Esophagus muscularis mucosa (tissue), 4 donors: ENCODE measurements around the gene THEMIS.

Experiments used
- CTCF ChIP-seq, 3 experiments: fragments of 200-600 bp in 2 of 3; fragments of 450-650 bp in 1 of 3; sonication (generic) in 2 of 3; IDR thresholded peaks; one replicate each; pipeline ENCODE4 v1.5.1; 2017 to 2019; ENCODE audit warnings: antibody characterized with exemption in 3 of 3, mild to moderate bottlenecking in 2 of 3, moderate library complexity in 1 of 3
- EP300 ChIP-seq: sonication (generic); formaldehyde crosslinking; IDR thresholded peaks from one replicate; pipeline ENCODE4 v1.6.1; 2017; ENCODE audit warnings: antibody characterized with exemption
- POLR2A ChIP-seq: fragments of 450-650 bp; IDR thresholded peaks from one replicate; pipeline ENCODE4 v1.6.1; 2017; ENCODE audit warnings: antibody characterized with exemption, moderate library complexity, mild to moderate bottlenecking, low read depth
- POLR2AphosphoS5 ChIP-seq, 2 donors: sonication (generic); formaldehyde crosslinking; IDR thresholded peaks; one replicate each; pipeline ENCODE4 v1.6.1; 2017; ENCODE audit warnings: antibody characterized with exemption in 2 of 2

DNA sequence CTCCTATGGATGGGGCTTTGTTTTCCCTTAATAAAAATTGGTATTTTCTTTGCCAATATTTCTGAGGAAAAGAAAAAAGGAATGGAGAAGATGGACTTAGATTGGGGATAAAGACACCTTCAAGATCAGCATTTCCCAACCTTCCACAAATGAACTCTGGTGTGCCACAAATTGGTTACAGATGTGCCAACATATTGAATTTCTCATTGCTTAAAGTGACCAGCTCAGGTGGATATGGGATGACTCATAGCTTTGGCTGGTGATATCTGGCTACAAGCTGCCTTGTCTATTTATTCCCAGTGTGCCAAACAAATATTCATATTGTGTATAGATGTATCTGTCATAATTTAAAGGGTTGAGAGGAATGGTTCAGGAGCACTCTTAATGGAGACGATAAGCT is 32.5 kb downstream of the THEMIS start:
- TF ChIP-seq CTCF (IDR thresholded peaks at IDR 0.05) (no peak), POLR2A (no peak), POLR2AphosphoS5 (IDR thresholded peaks at IDR 0.05) (no peak), EP300 (no peak)
